ENCODE measurements around the gene ALCAM.

The ALCAM gene

DNA sequence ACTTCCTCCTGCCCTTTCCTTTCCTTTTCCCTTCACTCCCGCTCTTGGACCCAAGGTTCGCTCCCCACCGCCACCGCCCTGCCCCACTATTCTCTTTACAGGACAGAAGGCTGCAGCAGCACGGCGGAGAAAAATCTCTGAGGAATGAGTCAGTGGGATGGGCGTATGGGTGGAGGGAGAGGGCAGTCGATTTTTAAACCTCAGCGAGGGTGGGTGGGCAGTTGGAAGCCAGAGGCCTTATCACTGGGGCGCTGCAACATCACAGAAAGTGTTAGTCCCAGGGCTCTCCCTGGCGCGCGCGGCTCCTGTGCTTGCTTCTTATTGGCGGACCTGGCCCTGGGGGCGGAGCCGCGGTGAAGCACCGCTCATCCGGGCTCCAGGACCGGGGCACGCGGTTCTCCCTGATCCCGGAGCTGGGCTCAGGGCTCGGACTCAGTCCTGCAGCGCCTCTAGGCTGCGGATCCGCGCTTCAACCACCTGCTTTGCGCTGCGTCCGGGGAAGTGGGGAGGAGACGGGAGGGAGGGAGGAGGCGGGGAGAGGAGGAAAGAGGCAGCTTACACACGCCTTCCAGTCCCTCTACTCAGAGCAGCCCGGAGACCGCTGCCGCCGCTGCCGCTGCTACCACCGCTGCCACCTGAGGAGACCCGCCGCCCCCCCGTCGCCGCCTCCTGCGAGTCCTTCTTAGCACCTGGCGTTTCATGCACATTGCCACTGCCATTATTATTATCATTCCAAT lies at the start of gene ALCAM:
Gene ALCAM (plus strand): TSS at position 584 of the 737 bp plus-strand sequence.
- H3K36me3 ChIP-seq (ENCODE audit: control insufficient read depth, insufficient read depth, low read length), result no peaks in the 10 kb centered on the region
- H3K27ac ChIP-seq (ENCODE audit: low read length), result no peak within 1 kb of the TSS
- no peaks in the 10 kb centered on the region for H3K9me3 ChIP-seq (ENCODE audit: control insufficient read depth, insufficient read depth, low read length)
- peak within 1 kb of the TSS; percentile 59; the same call in 1 of the 2 replicates for H3K4me3 ChIP-seq (ENCODE audit: low read length)
- H3K27me3 ChIP-seq (ENCODE audit: control insufficient read depth, insufficient read depth, low read length), result no peaks in the 10 kb centered on the region
- DNase-seq (ENCODE audit: low read depth, low spot score), result peak; percentile 94
- no CpG with 5 or more reads among the region's 48 CpGs for WGBS (ENCODE audit: insufficient coverage, insufficient read length)
- H3K4me1 ChIP-seq (ENCODE audit: control insufficient read depth, insufficient read depth, low read length), result no peaks in the 10 kb centered on the region

DNA sequence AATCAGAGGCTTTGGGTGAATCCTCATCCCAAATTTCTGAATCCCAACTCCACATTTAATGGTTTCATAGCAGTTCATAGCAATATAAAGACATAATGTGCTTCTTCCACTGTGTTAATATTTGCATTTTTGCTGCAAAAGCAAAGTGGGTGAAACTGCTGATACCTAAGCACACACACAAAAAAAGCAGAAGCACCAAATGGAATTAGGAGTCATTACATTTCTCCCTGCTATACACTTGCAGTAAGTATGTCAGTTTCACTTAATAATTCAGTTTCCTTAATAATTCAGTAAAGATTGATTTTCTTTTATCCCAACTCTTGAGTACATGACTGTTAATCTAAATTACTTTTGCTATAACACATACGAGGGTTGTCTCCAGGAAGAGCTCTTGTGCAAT lies 48.9 kb upstream of the ALCAM start:
- WGBS (ENCODE audit: insufficient coverage, insufficient read length), result no CpG with 5 or more reads among the region's 1 CpG
- Histone ChIP-seq H3K27me3 (ENCODE audit: control insufficient read depth, insufficient read depth, low read length) (no peaks in the 10 kb centered on the region), H3K27ac (ENCODE audit: low read length) (no peak overlapping the region), H3K36me3 (ENCODE audit: control insufficient read depth, insufficient read depth, low read length) (no peaks in the 10 kb centered on the region), H3K4me3 (ENCODE audit: low read length) (no peak overlapping the region), H3K9me3 (ENCODE audit: control insufficient read depth, insufficient read depth, low read length) (no peaks in the 10 kb centered on the region), H3K4me1 (ENCODE audit: control insufficient read depth, insufficient read depth, low read length) (no peaks in the 10 kb centered on the region)
- no peak for DNase-seq (ENCODE audit: low read depth, low spot score)

DNA sequence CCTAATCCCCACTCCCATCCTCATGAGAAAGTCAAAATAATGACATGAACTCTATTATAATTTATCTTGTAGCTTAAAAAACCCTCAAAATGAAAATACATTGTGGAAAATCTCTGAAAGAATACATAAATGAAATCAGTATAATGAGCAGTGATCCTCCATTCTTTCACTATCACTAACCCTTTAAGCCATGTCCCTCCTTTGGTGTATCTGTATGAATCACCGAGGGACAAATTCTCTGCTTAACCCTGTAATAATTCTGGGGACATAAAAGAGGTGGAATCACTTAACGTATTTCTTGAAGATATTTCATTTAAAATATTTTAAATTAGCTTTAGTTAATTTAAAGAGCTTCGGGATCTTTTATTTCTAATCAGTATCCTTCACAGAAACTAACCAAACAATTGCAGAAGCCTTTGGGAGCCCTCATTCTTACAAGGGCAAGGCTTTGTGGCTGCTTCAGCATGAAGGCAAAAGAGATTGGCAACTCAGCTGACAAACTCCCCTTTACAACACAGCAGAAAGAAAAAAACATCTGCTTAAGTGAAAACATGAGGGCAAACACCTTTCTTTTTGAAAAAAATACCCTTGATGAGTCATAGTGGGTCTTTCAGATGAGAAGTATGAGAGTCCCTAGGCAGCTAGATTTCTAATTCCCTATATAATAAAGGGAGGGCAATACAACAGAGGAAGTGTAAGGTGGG lies 44.0 kb upstream of the ALCAM start:
- Histone ChIP-seq H3K27ac (ENCODE audit: low read length) (no peak overlapping the region), H3K9me3 (ENCODE audit: control insufficient read depth, insufficient read depth, low read length) (no peaks in the 10 kb centered on the region), H3K4me3 (ENCODE audit: low read length) (no peak overlapping the region), H3K27me3 (ENCODE audit: control insufficient read depth, insufficient read depth, low read length) (no peaks in the 10 kb centered on the region), H3K36me3 (ENCODE audit: control insufficient read depth, insufficient read depth, low read length) (no peaks in the 10 kb centered on the region), H3K4me1 (ENCODE audit: control insufficient read depth, insufficient read depth, low read length) (no peaks in the 10 kb centered on the region)
- WGBS (ENCODE audit: insufficient coverage, insufficient read length), result no CpG with 5 or more reads among the region's 3 CpGs
- no peak for DNase-seq (ENCODE audit: low read depth, low spot score)

DNA sequence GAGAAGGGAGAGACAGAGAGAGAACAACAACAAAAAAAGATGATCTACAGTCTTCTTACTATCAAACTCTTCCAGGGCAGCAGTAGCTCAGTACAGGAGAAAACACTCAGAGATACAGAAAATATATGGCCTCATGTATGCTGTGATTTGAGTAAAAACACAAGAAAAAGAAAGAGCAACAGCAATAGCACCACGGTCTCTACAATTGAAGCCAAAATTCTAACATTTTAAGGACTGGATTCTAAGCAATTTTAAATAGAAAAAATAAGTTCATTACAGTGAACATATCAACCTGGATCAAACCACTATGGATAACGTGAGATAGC lies 43.5 kb upstream of the ALCAM start:
- no peak overlapping the region for H3K27ac ChIP-seq (ENCODE audit: low read length)
- H3K4me1 ChIP-seq (ENCODE audit: control insufficient read depth, insufficient read depth, low read length), result no peaks in the 10 kb centered on the region
- no CpG with 5 or more reads among the region's 2 CpGs for WGBS (ENCODE audit: insufficient coverage, insufficient read length)
- H3K9me3 ChIP-seq (ENCODE audit: control insufficient read depth, insufficient read depth, low read length), result no peaks in the 10 kb centered on the region
- no peak for DNase-seq (ENCODE audit: low read depth, low spot score)
- H3K36me3 ChIP-seq (ENCODE audit: control insufficient read depth, insufficient read depth, low read length), result no peaks in the 10 kb centered on the region
- H3K27me3 ChIP-seq (ENCODE audit: control insufficient read depth, insufficient read depth, low read length), result no peaks in the 10 kb centered on the region
- H3K4me3 ChIP-seq (ENCODE audit: low read length), result no peak overlapping the region

DNA sequence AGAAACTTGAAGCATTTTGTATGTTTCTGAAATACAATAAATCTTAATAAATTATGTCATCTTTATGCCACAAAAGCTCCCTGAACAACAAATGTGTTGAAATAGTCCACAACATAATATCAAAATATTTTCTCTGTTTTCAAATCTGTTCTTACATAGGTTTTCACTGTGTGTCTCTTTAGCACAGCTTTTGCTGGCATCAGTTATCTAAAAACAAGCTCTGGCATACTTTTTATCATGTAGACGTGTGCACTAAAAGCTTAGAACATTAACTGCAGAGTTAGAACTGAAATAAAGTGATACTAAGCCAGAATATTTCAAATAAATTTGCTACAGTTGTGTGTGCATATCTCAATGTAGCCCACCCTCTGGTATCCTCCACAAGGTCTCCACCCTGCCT lies 41.8 kb upstream of the ALCAM start:
- no peaks in the 10 kb centered on the region for H3K36me3 ChIP-seq (ENCODE audit: control insufficient read depth, insufficient read depth, low read length)
- no peaks in the 10 kb centered on the region for H3K9me3 ChIP-seq (ENCODE audit: control insufficient read depth, insufficient read depth, low read length)
- no peaks in the 10 kb centered on the region for H3K4me1 ChIP-seq (ENCODE audit: control insufficient read depth, insufficient read depth, low read length)
- H3K27ac ChIP-seq (ENCODE audit: low read length), result no peak overlapping the region
- no peak for DNase-seq (ENCODE audit: low read depth, low spot score)
- H3K4me3 ChIP-seq (ENCODE audit: low read length), result no peak overlapping the region
- WGBS (ENCODE audit: insufficient coverage, insufficient read length), result no CpG with 5 or more reads among the region's 1 CpG
- no peaks in the 10 kb centered on the region for H3K27me3 ChIP-seq (ENCODE audit: control insufficient read depth, insufficient read depth, low read length)

DNA sequence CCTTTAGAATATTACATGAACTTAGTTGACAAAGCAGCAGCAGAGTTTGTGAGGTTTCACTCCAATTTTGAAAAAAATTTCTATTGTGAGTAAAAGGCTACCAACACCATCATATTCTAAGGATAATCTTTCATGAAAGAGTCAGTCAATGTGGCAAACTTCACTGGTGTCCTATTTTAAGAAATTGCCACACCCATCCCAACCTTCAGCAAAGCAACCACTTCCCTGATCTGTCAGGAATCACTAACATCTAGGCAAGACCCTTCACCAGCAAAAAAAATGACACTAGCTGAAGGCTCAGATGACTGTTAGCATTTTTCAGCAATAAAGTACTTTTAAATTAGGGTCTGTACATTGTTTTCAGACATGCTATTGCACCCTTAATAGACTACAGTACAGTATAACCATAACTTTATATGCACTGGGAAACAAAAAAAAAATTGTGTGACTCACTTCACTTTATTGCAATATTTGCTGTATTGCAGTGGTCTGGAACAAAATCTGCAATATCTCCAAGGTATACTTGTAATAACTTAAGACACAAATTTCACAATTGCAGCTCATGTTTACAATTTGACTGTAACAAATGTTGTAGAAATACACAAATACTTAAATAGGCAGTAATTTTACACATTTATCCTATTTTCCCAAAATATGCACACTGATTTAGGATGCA lies 38.9 kb upstream of the ALCAM start:
- Histone ChIP-seq H3K36me3 (ENCODE audit: control insufficient read depth, insufficient read depth, low read length) (no peaks in the 10 kb centered on the region), H3K4me1 (ENCODE audit: control insufficient read depth, insufficient read depth, low read length) (no peaks in the 10 kb centered on the region), H3K4me3 (ENCODE audit: low read length) (no peak overlapping the region), H3K9me3 (ENCODE audit: control insufficient read depth, insufficient read depth, low read length) (no peaks in the 10 kb centered on the region), H3K27ac (ENCODE audit: low read length) (no peak overlapping the region), H3K27me3 (ENCODE audit: control insufficient read depth, insufficient read depth, low read length) (no peaks in the 10 kb centered on the region)
- no peak for DNase-seq (ENCODE audit: low read depth, low spot score)

DNA sequence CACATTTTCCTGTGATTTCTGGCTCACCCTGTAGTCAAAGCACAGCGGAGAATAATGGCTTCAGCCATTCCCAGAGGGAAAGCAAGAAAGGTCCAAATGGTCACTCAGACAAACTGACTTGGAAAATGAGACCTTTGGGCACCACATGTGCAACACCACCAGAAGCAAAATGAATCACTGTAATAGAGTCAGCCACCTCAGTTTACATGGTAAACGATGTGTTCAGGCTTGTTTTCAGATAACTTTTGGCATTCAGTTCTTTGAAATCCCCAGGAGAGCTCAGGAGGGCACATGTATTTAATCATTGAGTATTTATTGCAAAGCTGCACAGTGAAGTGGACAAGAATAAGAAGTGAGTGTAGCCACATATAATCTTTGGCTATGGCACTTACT lies 38.4 kb upstream of the ALCAM start:
- H3K27ac ChIP-seq (ENCODE audit: low read length), result no peak overlapping the region
- WGBS (ENCODE audit: insufficient coverage, insufficient read length), result no CpG with 5 or more reads among the region's 2 CpGs
- H3K4me1 ChIP-seq (ENCODE audit: control insufficient read depth, insufficient read depth, low read length), result no peaks in the 10 kb centered on the region
- DNase-seq (ENCODE audit: low read depth, low spot score), result no peak
- H3K27me3 ChIP-seq (ENCODE audit: control insufficient read depth, insufficient read depth, low read length), result no peaks in the 10 kb centered on the region
- no peak overlapping the region for H3K4me3 ChIP-seq (ENCODE audit: low read length)
- H3K36me3 ChIP-seq (ENCODE audit: control insufficient read depth, insufficient read depth, low read length), result no peaks in the 10 kb centered on the region
- H3K9me3 ChIP-seq (ENCODE audit: control insufficient read depth, insufficient read depth, low read length), result no peaks in the 10 kb centered on the region

DNA sequence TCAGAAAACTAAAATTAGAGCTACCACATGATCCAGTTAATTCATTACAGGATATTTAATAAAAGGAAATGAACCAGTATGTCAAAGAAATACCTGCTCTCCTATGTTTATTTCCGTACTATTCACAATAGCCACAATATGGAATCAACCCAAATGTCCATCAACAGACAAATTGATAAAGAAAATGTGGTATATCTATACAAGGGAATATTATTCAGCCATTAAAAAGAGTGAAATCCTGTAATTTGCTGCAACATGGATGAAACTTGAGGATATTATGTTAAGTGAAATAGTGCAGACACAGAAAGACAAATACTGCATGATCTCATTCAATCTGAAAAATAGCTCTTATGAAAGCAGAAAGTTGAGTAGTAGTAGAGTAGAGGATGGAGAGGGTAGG lies 33.7 kb upstream of the ALCAM start:
- no peak for DNase-seq (ENCODE audit: low read depth, low spot score)
- no CpG with 5 or more reads among the region's 1 CpG for WGBS (ENCODE audit: insufficient coverage, insufficient read length)
- no peaks in the 10 kb centered on the region for H3K9me3 ChIP-seq (ENCODE audit: control insufficient read depth, insufficient read depth, low read length)
- H3K4me1 ChIP-seq (ENCODE audit: control insufficient read depth, insufficient read depth, low read length), result no peaks in the 10 kb centered on the region
- no peaks in the 10 kb centered on the region for H3K27me3 ChIP-seq (ENCODE audit: control insufficient read depth, insufficient read depth, low read length)
- H3K27ac ChIP-seq (ENCODE audit: low read length), result no peak overlapping the region
- no peaks in the 10 kb centered on the region for H3K36me3 ChIP-seq (ENCODE audit: control insufficient read depth, insufficient read depth, low read length)
- no peak overlapping the region for H3K4me3 ChIP-seq (ENCODE audit: low read length)

DNA sequence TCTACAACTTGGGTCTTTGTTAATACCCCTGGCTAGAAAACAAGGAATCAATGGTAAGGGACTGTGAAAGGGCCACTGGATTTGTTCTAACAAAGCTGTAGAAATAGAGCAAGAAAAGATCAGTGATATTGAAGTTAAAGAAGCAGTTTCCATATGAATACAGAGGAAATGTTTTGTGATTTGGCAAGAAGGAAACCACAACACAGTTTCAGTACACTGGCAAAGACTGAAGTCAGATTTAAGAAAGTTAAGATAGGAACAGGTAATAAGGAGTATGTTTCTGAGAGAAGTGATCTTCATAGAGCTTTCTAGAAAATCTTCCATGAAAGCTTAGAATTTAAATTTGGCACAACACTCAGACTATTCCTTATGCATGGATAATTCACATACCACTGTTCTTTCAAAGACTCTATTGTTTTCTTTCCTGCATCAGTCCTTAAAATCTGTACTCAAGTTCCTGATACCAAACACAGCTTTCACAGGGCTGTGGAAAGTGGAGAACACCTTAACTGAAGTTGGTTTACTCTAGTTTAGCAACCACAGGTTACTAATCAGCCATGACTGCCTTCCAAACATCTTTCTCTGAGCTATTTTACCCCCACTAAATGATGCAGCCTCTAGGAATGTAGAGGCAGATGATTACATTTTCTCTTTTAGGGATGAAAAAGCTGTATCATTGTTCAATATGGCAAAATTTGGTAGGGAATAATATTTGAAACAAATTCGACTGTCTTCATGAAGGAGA lies 32.4 kb upstream of the ALCAM start:
- H3K27me3 ChIP-seq (ENCODE audit: control insufficient read depth, insufficient read depth, low read length), result no peaks in the 10 kb centered on the region
- H3K4me1 ChIP-seq (ENCODE audit: control insufficient read depth, insufficient read depth, low read length), result no peaks in the 10 kb centered on the region
- H3K4me3 ChIP-seq (ENCODE audit: low read length), result no peak overlapping the region
- H3K36me3 ChIP-seq (ENCODE audit: control insufficient read depth, insufficient read depth, low read length), result no peaks in the 10 kb centered on the region
- no CpG with 5 or more reads among the region's 1 CpG for WGBS (ENCODE audit: insufficient coverage, insufficient read length)
- H3K9me3 ChIP-seq (ENCODE audit: control insufficient read depth, insufficient read depth, low read length), result no peaks in the 10 kb centered on the region
- no peak overlapping the region for H3K27ac ChIP-seq (ENCODE audit: low read length)
- DNase-seq (ENCODE audit: low read depth, low spot score), result no peak

DNA sequence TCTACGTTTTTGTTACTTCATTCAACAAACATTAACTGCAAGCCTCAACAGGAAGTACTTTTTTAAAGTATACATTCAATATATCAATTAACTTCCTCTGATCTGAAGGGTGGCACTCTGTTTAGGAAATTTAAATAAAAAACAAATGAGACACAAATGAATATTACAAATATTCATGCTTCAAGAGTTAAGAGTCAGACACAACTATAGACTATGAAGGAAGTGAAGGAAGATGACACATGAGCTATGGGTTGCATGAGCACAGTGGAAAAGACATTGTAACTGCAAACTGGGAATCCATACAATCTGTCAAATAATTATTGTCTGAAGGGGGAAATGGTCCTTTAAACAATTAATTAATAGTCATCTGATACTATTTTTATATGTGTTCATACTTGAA lies 26.8 kb upstream of the ALCAM start:
- H3K9me3 ChIP-seq (ENCODE audit: control insufficient read depth, insufficient read depth, low read length), result no peaks in the 10 kb centered on the region
- H3K4me1 ChIP-seq (ENCODE audit: control insufficient read depth, insufficient read depth, low read length), result no peaks in the 10 kb centered on the region
- H3K27ac ChIP-seq (ENCODE audit: low read length), result no peak overlapping the region
- H3K4me3 ChIP-seq (ENCODE audit: low read length), result no peak overlapping the region
- no peak for DNase-seq (ENCODE audit: low read depth, low spot score)
- no CpG with 5 or more reads among the region's 1 CpG for WGBS (ENCODE audit: insufficient coverage, insufficient read length)
- no peaks in the 10 kb centered on the region for H3K36me3 ChIP-seq (ENCODE audit: control insufficient read depth, insufficient read depth, low read length)
- H3K27me3 ChIP-seq (ENCODE audit: control insufficient read depth, insufficient read depth, low read length), result no peaks in the 10 kb centered on the region
